ENCODE measurements around the gene CTNNA3.

DNA sequence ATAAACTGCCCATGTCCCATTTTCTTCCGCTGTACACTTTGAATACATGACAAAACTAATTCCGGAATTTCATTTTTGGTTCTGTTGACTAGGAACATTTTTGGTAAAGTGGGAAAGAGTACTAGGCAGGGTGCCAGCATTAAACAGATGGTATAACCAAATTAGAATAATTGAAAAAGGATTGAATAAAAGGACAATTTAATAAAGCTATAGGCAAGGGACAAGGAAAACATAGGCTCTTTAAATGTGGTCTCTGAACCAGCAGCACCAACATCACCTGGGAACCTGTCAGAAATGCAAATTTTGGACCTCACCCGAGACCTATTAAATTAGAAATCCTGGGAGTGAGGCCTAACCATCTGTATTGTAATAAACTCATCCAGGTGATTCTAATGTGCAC is 393.3 kb downstream of the CTNNA3 start:
- TF ChIP-seq CTCF (IDR thresholded peaks at IDR 0.05) (no peak), POLR2A (IDR thresholded peaks at IDR 0.05) (no peak)
